Mesothelial cell of epicardium (in vitro differentiated cells): ENCODE measurements around the gene TSC22D1. TPM values are rescaled to one million over a fixed set of nuclear protein-coding genes. Genes with fewer than 3 reads are reported as not detected.

Experiments
- DNase-seq, 2 experiments: peaks; one replicate each; pipeline ENCODE4 v3.0.0; 2021; ENCODE audit warnings: low spot score in 2 of 2; ENCODE audit not compliant: unreplicated experiment in 2 of 2
- H3K27ac Mint-ChIP-seq: 2 replicates; pipeline ENCODE4 v1.8.0; 2021; ENCODE audit warnings: mixed read lengths
- H3K27me3 Mint-ChIP-seq: 2 replicates; pipeline ENCODE4 v1.8.0; 2021; ENCODE audit warnings: low read depth, mixed read lengths
- H3K36me3 Mint-ChIP-seq: 2 replicates; pipeline ENCODE4 v1.8.0; 2021; ENCODE audit warnings: mixed read lengths
- H3K4me1 Mint-ChIP-seq: 2 replicates; pipeline ENCODE4 v1.8.0; 2021; ENCODE audit warnings: mixed read lengths
- H3K4me3 Mint-ChIP-seq: 2 replicates; pipeline ENCODE4 v1.8.0; 2021; ENCODE audit warnings: mild to moderate bottlenecking, moderate library complexity, mixed read lengths
- H3K9me3 Mint-ChIP-seq: 2 replicates; pipeline ENCODE4 v1.8.0; 2021; ENCODE audit warnings: mixed read lengths
- total RNA-seq: library from RNA; stranded (reverse); gene quantifications from 3 replicates; pipeline ENCODE4 v1.2.1, GENCODE V29; 2021
- TF ChIP-seq, protein P1 (sequence below): fragments of 200-600 bp; sonication (generic); IDR thresholded peaks from one replicate; pipeline ENCODE4 v1.5.0; 2021; ENCODE audit warnings: antibody characterized with exemption; ENCODE audit not compliant: unreplicated experiment

The TSC22D1 gene
- total RNA-seq, 1 donor from 2014 or later: 99.5 TPM

DNA sequence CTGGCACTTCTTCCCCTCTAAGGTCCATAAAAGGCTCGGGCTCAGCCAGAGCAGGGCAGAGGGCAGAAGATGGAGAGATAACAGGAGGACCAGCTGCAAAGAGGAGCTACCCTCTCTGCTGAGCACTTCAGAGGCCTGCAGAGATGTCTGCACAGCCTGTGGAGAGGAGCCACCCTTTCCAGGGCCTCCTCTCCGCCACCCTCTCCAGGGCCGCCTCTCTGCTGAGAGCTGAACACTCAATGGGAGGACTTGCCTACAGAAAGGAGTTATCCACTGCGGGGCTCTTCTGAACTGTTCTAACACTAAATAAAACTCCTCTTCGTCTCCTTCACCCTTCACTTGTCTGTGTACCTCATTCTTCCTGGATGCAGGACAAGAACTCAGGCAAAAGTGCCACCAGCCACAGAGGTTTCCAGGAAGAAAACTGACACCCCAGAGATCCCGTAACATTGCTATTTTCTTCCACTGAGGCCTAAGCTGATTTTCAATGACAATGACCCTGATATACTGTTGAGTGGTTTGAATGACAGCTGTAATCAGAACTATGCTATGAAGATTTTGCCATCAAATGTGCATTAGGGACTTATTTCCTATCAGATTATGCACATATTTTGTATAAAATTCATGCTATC is 16.2 kb upstream of the TSC22D1 start:
- H3K4me1 Mint-ChIP-seq: no peaks in the 10 kb centered on the region
- DNase-seq: no peak
- TF ChIP-seq, protein P1, sequence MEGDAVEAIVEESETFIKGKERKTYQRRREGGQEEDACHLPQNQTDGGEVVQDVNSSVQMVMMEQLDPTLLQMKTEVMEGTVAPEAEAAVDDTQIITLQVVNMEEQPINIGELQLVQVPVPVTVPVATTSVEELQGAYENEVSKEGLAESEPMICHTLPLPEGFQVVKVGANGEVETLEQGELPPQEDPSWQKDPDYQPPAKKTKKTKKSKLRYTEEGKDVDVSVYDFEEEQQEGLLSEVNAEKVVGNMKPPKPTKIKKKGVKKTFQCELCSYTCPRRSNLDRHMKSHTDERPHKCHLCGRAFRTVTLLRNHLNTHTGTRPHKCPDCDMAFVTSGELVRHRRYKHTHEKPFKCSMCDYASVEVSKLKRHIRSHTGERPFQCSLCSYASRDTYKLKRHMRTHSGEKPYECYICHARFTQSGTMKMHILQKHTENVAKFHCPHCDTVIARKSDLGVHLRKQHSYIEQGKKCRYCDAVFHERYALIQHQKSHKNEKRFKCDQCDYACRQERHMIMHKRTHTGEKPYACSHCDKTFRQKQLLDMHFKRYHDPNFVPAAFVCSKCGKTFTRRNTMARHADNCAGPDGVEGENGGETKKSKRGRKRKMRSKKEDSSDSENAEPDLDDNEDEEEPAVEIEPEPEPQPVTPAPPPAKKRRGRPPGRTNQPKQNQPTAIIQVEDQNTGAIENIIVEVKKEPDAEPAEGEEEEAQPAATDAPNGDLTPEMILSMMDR: no peak
- peaks cover 13% of the 10 kb centered on the region for H3K9me3 Mint-ChIP-seq
- no peak overlapping the region for H3K4me3 Mint-ChIP-seq
- H3K27ac Mint-ChIP-seq: no peak overlapping the region
- H3K27me3 Mint-ChIP-seq: no peaks in the 10 kb centered on the region
- H3K36me3 Mint-ChIP-seq: no peaks in the 10 kb centered on the region

DNA sequence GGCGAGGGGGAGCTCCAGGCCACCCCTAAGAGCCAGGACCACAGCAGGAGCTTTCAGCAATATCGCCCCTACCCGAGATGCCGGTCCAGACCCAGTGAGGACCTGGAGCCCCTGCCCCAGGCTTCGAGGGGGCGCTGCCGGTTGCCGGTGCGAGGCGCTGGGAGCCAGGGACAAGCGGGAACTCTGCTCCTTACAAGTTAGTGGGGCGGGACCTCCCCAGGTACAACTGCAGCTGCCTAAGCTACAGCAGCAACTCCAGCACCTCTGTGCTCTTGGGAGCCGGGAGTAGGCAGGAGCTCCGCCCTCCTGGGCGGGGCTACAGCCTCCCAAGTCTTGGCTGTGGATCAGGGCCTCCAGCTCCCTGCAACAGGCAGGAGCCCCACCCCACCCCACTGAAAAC is 15.2 kb upstream of the TSC22D1 start:
- Mint-ChIP-seq H3K4me1 (no peaks in the 10 kb centered on the region), H3K4me3 (no peak overlapping the region), H3K9me3 (peaks cover 13% of the 10 kb centered on the region), H3K27me3 (no peaks in the 10 kb centered on the region), H3K36me3 (no peaks in the 10 kb centered on the region), H3K27ac (no peak overlapping the region)
- no peak for DNase-seq
- TF ChIP-seq, protein P1: no peak

DNA sequence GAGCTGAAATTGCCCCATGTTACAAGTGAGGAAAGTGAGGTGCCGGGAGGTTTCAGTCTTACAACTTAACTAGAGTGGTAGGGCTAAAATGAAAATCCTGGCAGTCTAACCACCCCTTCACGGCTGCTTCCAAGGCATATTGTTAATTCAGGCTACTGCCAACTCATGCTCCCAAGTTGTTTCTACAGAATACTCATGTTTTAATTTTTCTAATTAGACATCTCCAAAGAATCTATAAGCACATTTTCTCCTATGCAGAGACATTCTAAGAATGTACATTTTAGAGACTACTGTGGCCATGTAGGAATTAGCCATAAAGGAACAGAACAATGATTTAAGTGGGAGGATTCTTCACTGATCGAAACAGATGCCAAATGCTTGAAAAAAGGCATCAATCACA is 7.0 kb upstream of the TSC22D1 start:
- TF ChIP-seq, protein P1: no peak
- no peak for DNase-seq
- Mint-ChIP-seq H3K4me1 (peaks cover 15% of the 10 kb centered on the region), H3K27ac (no peak overlapping the region), H3K9me3 (no peaks in the 10 kb centered on the region), H3K4me3 (no peak overlapping the region), H3K27me3 (no peaks in the 10 kb centered on the region), H3K36me3 (no peaks in the 10 kb centered on the region)

DNA sequence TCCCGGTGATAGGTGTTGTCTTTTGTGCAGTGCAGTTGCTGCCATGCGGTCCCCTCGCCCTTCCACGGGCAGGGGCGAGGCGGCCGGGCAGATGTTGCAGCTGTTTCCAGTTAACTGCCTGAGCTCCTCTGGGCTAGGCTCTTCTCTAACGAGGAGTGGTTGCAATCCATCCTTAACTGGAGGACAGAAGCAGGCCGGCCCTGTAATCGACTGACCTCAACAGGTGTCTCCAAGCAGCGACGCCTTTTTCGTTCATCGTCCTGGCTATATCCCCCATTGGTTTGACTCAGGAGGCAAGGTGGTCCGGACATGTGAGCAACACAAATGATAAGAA is 1.9 kb upstream of the TSC22D1 start:
- H3K27me3 Mint-ChIP-seq: no peaks in the 10 kb centered on the region

DNA sequence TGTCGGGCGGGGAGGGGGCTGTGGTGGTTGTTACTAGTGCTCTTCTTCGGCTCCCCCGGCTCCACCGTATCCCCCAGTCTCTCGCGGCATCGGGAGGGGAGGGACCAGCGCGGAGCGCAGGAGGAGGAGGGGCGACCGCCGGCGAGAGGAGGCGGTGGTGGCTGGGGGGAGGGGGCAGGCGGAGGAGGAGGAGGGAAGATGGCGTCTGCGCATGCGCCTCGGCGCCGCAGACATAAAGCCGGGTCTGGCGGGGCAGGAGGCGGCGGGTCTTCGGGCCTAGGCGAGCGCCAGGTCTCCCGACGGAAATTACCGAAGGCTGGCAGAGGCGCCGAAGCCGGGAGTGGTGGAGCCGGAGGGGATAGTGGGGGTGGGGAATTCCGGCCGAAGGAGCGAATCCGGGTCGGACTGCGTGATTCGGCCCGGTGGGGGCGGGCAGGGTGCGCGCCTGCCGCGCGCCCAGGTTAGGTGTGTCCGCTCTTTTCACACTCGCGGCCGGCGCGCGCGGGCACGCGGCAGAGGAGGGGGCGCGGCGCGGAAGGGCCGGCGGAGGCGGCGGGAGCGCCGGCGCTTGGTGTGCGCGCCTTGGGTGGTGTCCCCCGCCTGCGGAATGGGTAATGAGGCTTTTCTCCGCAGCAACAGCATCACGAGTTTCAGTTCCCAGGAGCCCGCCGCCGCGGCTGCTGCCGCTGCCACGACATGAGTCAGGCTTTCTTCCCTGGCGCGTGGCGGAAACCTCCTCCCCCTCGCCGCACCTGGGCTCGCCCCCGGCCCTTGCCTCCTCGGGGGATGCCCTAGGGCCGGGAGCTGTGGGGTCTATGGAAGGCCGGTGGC is 1.3 kb upstream of the TSC22D1 start:
- H3K27ac Mint-ChIP-seq: peak overlapping the region; percentile 98
- peaks cover 48% of the 10 kb centered on the region for H3K4me1 Mint-ChIP-seq
- H3K27me3 Mint-ChIP-seq: no peaks in the 10 kb centered on the region
- TF ChIP-seq, protein P1: no peak
- H3K36me3 Mint-ChIP-seq: peaks cover 4% of the 10 kb centered on the region
- DNase-seq: peak; percentile 99
- H3K9me3 Mint-ChIP-seq: no peaks in the 10 kb centered on the region
- peak overlapping the region; percentile 91 for H3K4me3 Mint-ChIP-seq

More for the DNA sequence above, 1.9 kb upstream of the TSC22D1 start:
- TF ChIP-seq, protein P1: no peak
- Mint-ChIP-seq H3K27ac (peak overlapping the region; percentile 98), H3K4me1 (peaks cover 43% of the 10 kb centered on the region), H3K9me3 (no peaks in the 10 kb centered on the region), H3K4me3 (peak overlapping the region; percentile 91), H3K36me3 (peaks cover 4% of the 10 kb centered on the region)
- DNase-seq: no peak
